Measurements from ENCODE around the gene SPTB.

The SPTB gene

GRCh38 chr14:64880221-64881121 lies 764 bp upstream of the SPTB start:
- DNase-seq, result peak; percentile 26

GRCh38 chr14:64878837-64879634 lies 671 bp downstream of the SPTB start:
- no peak for DNase-seq

- no peak for DNase-seq
Observed at GRCh38 chr14:64877846-64878245, 1.9 kb downstream of the SPTB start.

DNA sequence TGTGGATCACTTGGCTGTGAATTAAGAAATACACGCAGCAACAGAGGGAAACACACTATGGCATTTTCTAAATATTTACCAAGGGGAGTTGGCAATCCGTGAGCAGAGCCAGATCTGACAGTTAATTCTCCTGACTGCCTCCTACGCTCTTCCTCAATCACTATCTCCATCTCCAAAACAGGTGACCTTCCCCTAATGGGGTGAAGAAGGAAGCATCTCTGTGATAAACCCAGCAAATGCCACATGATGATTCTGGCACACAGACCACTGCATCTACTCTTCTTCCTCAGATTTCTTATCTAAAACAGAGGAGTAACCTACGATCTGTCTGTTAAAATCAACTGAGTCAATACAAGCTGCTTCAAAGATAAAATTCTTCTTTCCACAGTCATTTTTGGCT lies 4.4 kb downstream of the SPTB start:
- DNase-seq, result no peak

DNA sequence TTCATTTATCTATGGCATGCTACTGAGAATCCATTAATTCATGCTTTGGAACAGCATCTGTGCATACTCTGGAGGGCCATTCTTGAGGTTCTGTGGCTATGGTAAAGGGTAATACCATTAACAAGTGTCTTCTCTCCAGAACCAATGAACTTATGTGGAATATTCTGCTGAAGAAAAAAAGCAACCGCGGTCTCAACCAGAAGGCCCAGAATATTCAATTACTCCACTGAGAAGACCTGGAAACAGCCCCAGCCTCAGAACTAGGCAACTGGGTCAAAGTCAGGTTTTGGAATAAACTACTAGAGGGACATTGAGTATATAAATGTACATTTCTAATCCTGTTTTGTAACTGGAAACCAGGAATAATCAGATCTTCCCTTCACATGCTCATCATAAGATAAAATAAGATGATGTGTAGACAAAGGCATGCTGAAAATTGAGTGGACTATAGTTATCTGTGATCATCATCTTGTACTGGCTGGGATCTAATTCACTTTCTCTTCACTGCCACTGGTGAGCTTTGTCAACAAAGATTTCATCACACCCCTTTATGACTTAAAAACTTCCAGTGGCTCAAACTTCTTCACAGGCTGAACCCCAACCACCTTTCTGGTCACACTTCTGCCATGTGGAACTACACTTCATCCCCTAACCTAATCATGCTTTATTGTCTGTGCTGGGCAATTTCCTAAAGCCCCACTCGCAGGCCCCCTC lies 6.0 kb downstream of the SPTB start:
- DNase-seq, result no peak

- DNase-seq, result no peak
Observed at GRCh38 chr14:64871344-64871743, 8.4 kb downstream of the SPTB start.

DNA sequence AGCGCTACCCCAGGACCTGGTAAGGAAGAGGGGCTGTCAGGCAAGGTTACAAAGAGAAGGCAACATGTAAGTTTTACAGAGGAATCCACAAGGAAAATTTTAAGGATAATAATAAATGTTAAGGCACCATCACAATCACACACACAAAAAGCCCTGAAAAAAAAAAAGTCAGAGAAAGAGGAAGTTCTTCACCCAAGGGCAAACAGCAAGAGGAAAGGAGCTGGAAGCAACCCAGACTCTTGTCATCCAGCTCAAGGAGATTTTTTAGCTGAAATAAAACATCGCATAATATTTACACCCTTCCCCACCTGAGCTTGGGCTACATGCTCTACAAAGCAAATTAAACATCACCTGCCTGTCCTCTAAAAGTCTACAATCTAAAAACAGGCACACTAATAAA lies 9.5 kb downstream of the SPTB start:
- no peak for DNase-seq

- no peak for DNase-seq
Observed at GRCh38 chr14:64868841-64869240, 10.9 kb downstream of the SPTB start.

DNA sequence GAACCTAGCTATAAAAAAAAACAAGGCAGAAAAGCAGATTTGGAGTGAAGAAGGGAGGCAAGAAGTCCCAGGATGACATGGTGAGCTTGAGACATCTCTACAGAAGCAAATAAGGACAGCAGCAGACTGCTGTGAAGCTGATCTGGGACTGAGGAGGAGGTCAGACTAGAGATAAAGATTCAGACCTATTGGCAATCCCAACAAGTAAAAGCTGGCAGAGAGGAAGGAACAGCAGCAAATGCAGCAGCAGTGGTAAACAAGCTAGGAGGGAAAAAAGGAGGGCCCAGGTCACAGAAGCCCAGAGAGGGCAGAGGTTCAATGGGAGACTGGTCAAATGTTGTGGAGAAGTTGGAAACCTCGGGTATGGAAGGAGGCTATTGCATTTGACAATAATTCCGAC lies 11.3 kb downstream of the SPTB start:
- DNase-seq, result no peak

- no peak for DNase-seq
Observed at GRCh38 chr14:64867182-64867581, 12.5 kb downstream of the SPTB start.

DNA sequence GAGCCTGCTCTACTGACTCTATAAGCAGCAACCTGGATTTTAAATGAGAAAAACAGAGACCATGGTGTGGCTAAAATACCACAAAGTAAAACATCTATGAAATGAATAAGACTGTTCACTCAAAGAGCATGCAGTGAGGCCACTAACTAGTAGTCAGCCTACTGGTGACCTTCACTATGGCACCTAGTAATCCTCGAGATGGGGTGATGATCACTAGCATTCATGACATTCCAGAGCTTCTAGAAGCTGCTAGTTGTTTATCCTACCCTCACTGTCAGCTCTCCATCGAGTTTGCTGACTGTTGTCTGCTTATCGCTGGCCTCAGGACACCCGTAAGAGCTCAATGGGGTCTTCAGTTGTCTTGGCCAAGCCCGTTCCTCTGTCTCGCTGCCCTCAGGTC lies 13.7 kb downstream of the SPTB start:
- DNase-seq, result no peak

DNA sequence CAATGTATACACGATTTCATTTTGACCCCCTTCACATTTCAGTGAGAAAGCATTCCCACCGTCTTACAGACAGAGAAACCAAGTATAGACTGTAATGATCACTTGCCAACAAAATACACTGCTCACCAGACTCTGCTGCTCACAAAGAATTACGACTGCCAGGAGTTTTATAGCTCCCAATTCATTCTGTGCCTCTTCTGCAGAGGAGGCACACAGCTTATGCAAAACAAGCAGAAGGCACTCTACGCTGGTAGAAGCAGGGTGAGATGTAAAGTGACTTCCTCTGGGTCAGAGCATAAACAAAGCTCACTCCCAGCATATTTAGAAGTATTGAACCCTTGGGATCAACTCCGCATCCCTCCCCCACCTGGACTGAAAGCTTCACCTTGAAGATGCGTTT lies 14.6 kb downstream of the SPTB start:
- DNase-seq, result no peak

DNA sequence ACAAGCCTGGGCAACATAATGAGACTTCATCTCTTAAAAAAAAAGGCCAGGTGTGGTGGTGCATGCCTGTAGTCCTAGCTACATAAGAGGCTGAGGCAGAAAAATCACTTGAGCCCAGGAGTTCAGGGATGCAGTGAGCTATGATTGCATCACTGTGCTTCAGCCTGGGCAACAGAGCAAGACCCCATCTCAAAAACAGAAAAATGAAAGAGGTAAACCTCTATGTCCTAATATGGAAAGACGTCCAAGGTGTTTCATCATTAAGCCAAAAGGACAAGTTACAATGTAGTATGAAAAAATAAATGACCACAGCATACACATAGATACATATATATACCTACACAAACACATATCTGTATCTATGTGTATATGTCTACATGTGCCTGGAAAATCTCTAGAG lies 15.4 kb downstream of the SPTB start:
- no peak for DNase-seq

DNA sequence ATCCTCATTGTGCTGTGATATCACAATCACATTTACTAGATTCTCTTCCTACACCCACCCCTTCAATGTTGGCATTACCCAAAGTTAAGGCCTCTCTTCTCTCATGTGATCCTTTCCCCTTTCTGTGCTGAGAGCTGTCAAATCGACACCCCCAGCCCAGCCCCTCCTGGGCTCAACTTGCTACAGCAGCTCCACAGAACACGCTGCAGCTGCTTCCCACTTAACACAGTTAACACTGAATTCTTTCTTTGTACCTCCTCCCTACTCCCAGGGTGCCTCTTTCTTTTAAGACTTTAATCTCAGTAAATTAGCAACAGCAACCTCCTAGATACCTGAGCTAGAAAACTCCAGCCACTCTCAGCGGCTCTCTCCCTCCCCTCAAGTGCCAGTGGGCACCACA lies 17.8 kb downstream of the SPTB start:
- DNase-seq, result no peak

- DNase-seq, result no peak
Observed at GRCh38 chr14:64860039-64860438, 19.7 kb downstream of the SPTB start.

- DNase-seq, result no peak
Observed at GRCh38 chr14:64857979-64858744, 21.5 kb downstream of the SPTB start.

DNA sequence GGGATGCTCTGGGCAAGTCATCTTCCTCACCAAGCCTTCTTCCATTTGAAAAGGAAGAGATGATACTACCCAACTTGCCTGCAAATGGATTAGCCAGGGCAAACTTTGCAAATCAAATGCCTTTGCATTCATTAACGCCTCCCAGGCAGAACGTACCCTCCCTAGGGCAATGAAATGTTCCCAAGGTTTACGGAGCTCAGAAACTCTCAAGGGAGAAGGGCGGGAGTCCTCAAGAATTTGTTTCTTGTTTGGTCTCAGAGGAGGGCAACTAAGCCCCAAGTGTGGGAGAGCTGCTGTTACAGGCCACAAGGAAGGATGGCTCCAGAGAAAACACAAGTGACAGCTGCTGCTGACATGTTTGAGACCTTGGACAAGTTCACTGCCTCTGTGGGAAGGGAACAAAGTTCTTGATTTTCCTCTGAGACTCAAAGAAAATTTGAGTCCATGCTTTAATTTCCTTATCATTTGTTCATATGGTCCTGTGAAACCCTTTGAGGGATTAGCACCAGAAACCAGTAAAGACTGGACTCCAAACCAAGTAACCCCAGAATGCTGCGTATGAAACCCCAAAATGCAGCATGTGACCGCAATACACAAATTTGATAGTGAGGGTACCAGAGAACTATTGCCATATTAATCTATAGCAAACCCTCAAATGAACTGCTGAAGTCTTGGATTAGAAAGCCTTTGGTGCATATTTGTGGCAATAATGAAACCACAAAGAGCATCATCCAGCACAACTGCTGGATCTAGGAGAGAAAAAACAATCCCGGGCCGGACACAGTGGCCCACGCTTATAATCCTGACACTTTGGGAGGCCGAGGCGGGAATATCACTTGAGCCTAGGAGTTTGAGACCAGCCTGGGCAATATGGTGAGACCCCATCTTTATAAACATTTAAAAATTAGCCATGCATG lies 22.9 kb downstream of the SPTB start:
- no peak for DNase-seq

DNA sequence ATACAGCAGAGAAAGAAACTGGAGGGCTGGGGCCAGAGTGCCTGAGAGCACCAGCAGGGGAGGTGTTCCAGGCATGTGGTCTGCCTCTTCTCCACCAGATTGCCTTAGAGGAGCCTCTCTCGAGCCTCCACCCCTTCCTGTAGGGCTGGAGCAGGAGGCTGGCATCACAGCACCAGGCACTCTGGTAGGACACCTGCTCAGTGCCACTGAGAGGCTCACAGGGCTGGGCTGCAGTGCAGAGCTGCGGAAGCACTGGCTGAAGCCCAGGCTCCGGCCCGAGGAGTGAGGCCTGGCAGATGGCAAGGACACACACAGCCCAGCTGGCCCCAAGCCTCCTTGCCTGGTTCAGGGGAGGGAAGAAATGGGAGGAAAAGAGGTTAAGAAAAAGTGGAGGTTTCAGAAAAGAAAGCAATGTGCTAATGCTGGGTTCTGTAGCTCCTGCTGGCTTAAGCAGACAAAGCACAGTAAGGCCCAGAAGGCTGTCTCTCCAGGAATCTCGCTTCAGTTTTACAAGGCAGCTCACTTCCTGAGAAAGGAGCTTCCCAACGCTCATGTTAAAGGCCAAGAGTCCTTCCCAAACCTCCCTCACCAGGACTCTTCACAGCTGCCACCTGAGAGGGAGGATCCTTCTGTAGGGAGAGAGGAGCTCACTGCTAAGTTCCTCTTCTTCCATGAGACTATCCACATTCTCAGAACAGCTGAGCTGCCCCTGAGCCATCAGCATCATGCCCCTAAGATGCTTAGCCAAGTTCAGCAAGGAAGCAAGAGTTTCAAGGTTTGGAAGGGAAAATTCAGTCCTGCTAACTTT lies 23.8 kb downstream of the SPTB start:
- no peak for DNase-seq

- DNase-seq, result no peak
Observed at GRCh38 chr14:64850369-64851137, 29.2 kb downstream of the SPTB start.

DNA sequence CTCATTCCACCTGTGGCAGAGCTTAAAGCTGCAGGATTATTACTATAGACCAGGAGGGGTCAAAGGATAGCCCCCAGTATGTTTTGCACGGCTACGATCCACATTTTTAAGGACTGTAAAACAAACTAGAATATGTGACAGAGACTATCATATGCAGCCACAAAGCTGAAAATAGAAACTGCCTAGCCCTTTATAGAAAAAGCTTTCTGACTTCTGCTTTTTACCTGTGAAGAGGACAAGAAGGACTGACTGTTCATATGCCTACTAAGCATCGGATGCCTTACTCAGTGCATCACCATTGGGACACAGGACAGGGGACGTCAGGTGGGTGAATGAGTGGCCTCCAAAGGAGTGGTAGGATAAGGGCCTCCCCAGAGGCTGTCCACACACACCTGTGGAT lies 29.8 kb downstream of the SPTB start:
- no peak for DNase-seq

All from activated gamma-delta T cell (primary cell).